ENCODE data around the gene LIN7B.

GRCh38 chr19:49098795-49099194 lies 15.4 kb upstream of the LIN7B start:
- TF ChIP-seq ZNF416 (tag by site-specific recombination; IDR thresholded peaks at IDR 0.05) = no peak
- TF ChIP-seq CTCF (tag by site-specific recombination; IDR thresholded peaks at IDR 0.05) = no peak
- no peak for TF ChIP-seq ZNF175 (tag by site-specific recombination; IDR thresholded peaks at IDR 0.05)

Measured in HEK293 (cell line).